Measurements from ENCODE around the gene SEPTIN2.

SEPTIN2 gene

GRCh38 chr2:241296767-241297166 lies 19.0 kb upstream of the SEPTIN2 start:
- DNase-seq (ENCODE audit: low read depth): no peak
- no peak for TF ChIP-seq CTCF (IDR thresholded peaks at IDR 0.05; ENCODE audit: control insufficient read depth, extremely low read depth, insufficient read depth)
- no peak overlapping the region for H3K4me3 ChIP-seq (ENCODE audit: low read depth, low read length)

- H3K4me3 ChIP-seq (ENCODE audit: low read depth, low read length): no peak overlapping the region
- DNase-seq (ENCODE audit: low read depth): no peak
- no peak for TF ChIP-seq CTCF (IDR thresholded peaks at IDR 0.05; ENCODE audit: control insufficient read depth, extremely low read depth, insufficient read depth)
Measured at GRCh38 chr2:241298673-241299072, 17.1 kb upstream of the SEPTIN2 start.

GRCh38 chr2:241300000-241300399 lies 15.7 kb upstream of the SEPTIN2 start:
- TF ChIP-seq CTCF (IDR thresholded peaks at IDR 0.05; ENCODE audit: control insufficient read depth, extremely low read depth, insufficient read depth): no peak
- H3K4me3 ChIP-seq (ENCODE audit: low read depth, low read length): no peak overlapping the region
- DNase-seq (ENCODE audit: low read depth): no peak

GRCh38 chr2:241302083-241302482 lies 13.6 kb upstream of the SEPTIN2 start:
- TF ChIP-seq CTCF (IDR thresholded peaks at IDR 0.05; ENCODE audit: control insufficient read depth, extremely low read depth, insufficient read depth): no peak
- DNase-seq (ENCODE audit: low read depth): no peak
- no peak overlapping the region for H3K4me3 ChIP-seq (ENCODE audit: low read depth, low read length)

- H3K4me3 ChIP-seq (ENCODE audit: low read depth, low read length): no peak overlapping the region
- no peak for TF ChIP-seq CTCF (IDR thresholded peaks at IDR 0.05; ENCODE audit: control insufficient read depth, extremely low read depth, insufficient read depth)
- no peak for DNase-seq (ENCODE audit: low read depth)
Measured at GRCh38 chr2:241302759-241303651, 12.7 kb upstream of the SEPTIN2 start.

GRCh38 chr2:241304039-241304670 lies 11.6 kb upstream of the SEPTIN2 start:
- DNase-seq (ENCODE audit: low read depth): no peak
- no peak for TF ChIP-seq CTCF (IDR thresholded peaks at IDR 0.05; ENCODE audit: control insufficient read depth, extremely low read depth, insufficient read depth)
- H3K4me3 ChIP-seq (ENCODE audit: low read depth, low read length): no peak overlapping the region

All from LNCaP clone FGC (cell line).